GM12878 (cell line): ENCODE data around the gene STK16. TPM values are rescaled to one million over a fixed set of nuclear protein-coding genes. Genes with fewer than 3 reads are reported as not detected.
A peak's percentile ranks its signal among the peaks of the same experiment; 100 is the strongest.

ENCODE experiments used
- ATAC-seq: fragments of 200-7000 bp; cut with Tn5 transposase; 3 replicates; pipeline ENCODE4 v1.9.1; 2020; ENCODE audit warnings: mild to moderate bottlenecking, moderate library complexity
- BruUV-seq: library from RNA; stranded (reverse); fragments of 400-500 nt; replicated peaks from 2 replicates; lab custom pipeline; 2021; lab: Mats Ljungman, UMichigan
- CTCF ChIA-PET: fragments of 300-600 bp; sonication (Branson Sonifier 250); formaldehyde crosslinking; extraction: SDS; loops from one replicate; lab custom pipeline; 2021; ENCODE audit warnings: inconsistent platforms; lab: Yijun Ruan, JAX
- POLR2A ChIA-PET: fragments of 350-600 bp; formaldehyde crosslinking; extraction: SDS; loops from one replicate; lab custom pipeline; 2021; ENCODE audit warnings: inconsistent platforms; lab: Charles Lee
- RAD21 ChIA-PET: fragments of 300-600 bp; sonication (Branson Sonifier 250); formaldehyde crosslinking; loops from one replicate; lab custom pipeline; 2023; ENCODE audit warnings: antibody characterized with exemption; ENCODE audit not compliant: unreplicated experiment; lab: Charles Lee
- SMC1A ChIA-PET: fragments of 300-600 bp; sonication (Branson Sonifier 250); formaldehyde crosslinking; loops from one replicate; lab custom pipeline; 2023; ENCODE audit not compliant: unreplicated experiment, uncharacterized antibody; lab: Charles Lee
- DNase-seq: peaks from one replicate; pipeline ENCODE4 v3.0.0-alpha.2; 2011; ENCODE audit warnings: low read depth, low spot score
- FAIRE-seq: peaks from 3 replicates; lab custom pipeline; 2011; peaks lifted over from hg19 to GRCh38; lab: Jason Lieb, UNC
- H2AFZ ChIP-seq: 2 replicates; pipeline ENCODE4 v1.6.0; 2011; ENCODE audit warnings: low read depth, low read length, control low read depth; ENCODE audit not compliant: control insufficient read depth
- H3K27ac ChIP-seq: 2 replicates; pipeline ENCODE4 v1.5.1; 2011; ENCODE audit warnings: control low read depth; ENCODE audit not compliant: control insufficient read depth, insufficient read depth
- H3K27me3 ChIP-seq, 2 experiments: replicated peaks in 1 of 2; 2 replicates each; pipeline versions ENCODE4 v1.6.0 to v1.6.1; 2011; ENCODE audit warnings: low read length in 1 of 2; ENCODE audit not compliant: control insufficient read depth in 2 of 2, insufficient read depth in 2 of 2
- H3K36me3 ChIP-seq, 2 experiments: 2 replicates each; pipeline ENCODE4 v1.5.1; 2011; ENCODE audit warnings: low read length in 1 of 2; ENCODE audit not compliant: control insufficient read depth in 2 of 2, insufficient read depth in 2 of 2
- H3K4me1 ChIP-seq: 2 replicates; pipeline ENCODE4 v1.6.1; 2011; ENCODE audit warnings: mild to moderate bottlenecking, low read length, moderate library complexity, mixed read lengths; ENCODE audit not compliant: control insufficient read depth, insufficient read depth
- H3K4me2 ChIP-seq: 2 replicates; pipeline ENCODE4 v1.6.0; 2011; ENCODE audit warnings: control low read depth; ENCODE audit not compliant: control insufficient read depth, insufficient read depth
- H3K4me3 ChIP-seq: fragments of 200-600 bp; sonication (generic); 2 replicates; pipeline ENCODE4 v1.5.1; 2016
- H3K79me2 ChIP-seq: 2 replicates; pipeline ENCODE4 v1.6.0; 2011; ENCODE audit warnings: low read length; ENCODE audit not compliant: control insufficient read depth, insufficient read depth
- H3K9ac ChIP-seq: 2 replicates; pipeline ENCODE4 v1.8.0; 2011; ENCODE audit warnings: low read length, control low read depth, mixed read lengths; ENCODE audit not compliant: control insufficient read depth, insufficient read depth
- H3K9me3 ChIP-seq: replicated peaks from 3 replicates; pipeline ENCODE4 v1.5.1; 2011; ENCODE audit warnings: mild to moderate bottlenecking, low read length; ENCODE audit not compliant: control insufficient read depth, insufficient read depth
- H4K20me1 ChIP-seq: 2 replicates; pipeline ENCODE4 v1.6.0; 2011; ENCODE audit not compliant: control insufficient read depth, insufficient read depth
- CHD2 ChIP-seq: IDR thresholded peaks from 2 replicates; pipeline ENCODE4 v1.6.1; 2011; ENCODE audit warnings: low read depth, low read length, improper control_type of control experiment, borderline replicate concordance
- KLF5 ChIP-seq: fragments of 450-650 bp; IDR thresholded peaks from 2 replicates; pipeline ENCODE4 v1.6.1; 2014; ENCODE audit warnings: mild to moderate bottlenecking; ENCODE audit not compliant: partially characterized antibody
- NKRF ChIP-seq: fragments of 450-650 bp; conservative IDR thresholded peaks from 2 replicates; pipeline ENCODE4 v1.6.1; 2017; ENCODE audit warnings: mild to moderate bottlenecking, moderate library complexity
- NR2C1 ChIP-seq: fragments of 450-650 bp; IDR thresholded peaks from 2 replicates; pipeline ENCODE4 v1.6.1; 2017; ENCODE audit warnings: antibody characterized with exemption, mild to moderate bottlenecking, moderate library complexity
- RAD21 ChIP-seq: IDR thresholded peaks from 2 replicates; pipeline ENCODE4 v1.6.1; 2011; ENCODE audit warnings: mild to moderate bottlenecking, low read depth, low read length, moderate library complexity; ENCODE audit not compliant: insufficient read depth
- RELA ChIP-seq: fragments of 450-650 bp; IDR thresholded peaks from 2 replicates; pipeline ENCODE4 v1.8.0; 2014; ENCODE audit warnings: borderline replicate concordance; ENCODE audit not compliant: partially characterized antibody
- SKIL ChIP-seq: fragments of 450-650 bp; IDR thresholded peaks from 2 replicates; pipeline ENCODE4 v1.6.1; 2017; ENCODE audit warnings: mild to moderate bottlenecking, low read depth, inconsistent platforms; ENCODE audit not compliant: poor library complexity, severe bottlenecking
- SUZ12 ChIP-seq: fragments of 200-600 bp; sonication (generic); IDR thresholded peaks from one replicate; pipeline ENCODE4 v1.6.1; 2018; ENCODE audit warnings: antibody characterized with exemption, mild to moderate bottlenecking; ENCODE audit not compliant: unreplicated experiment
- YBX1 ChIP-seq: fragments of 450-650 bp; IDR thresholded peaks from 2 replicates; pipeline ENCODE4 v1.6.1; 2016; ENCODE audit warnings: antibody characterized with exemption
- ZBED1 ChIP-seq: IDR thresholded peaks from 2 replicates; pipeline ENCODE4 v1.6.1; 2016; ENCODE audit warnings: borderline replicate concordance
- ZNF207 ChIP-seq: fragments of 450-650 bp; IDR thresholded peaks from 2 replicates; pipeline ENCODE4 v1.6.1; 2014; ENCODE audit warnings: antibody characterized with exemption, mild to moderate bottlenecking, borderline replicate concordance
- ZNF217 ChIP-seq: fragments of 450-650 bp; IDR thresholded peaks from 2 replicates; pipeline ENCODE4 v1.6.1; 2017; ENCODE audit warnings: antibody characterized with exemption, mild to moderate bottlenecking
- WGBS: methylation state at CpG from one replicate; pipeline ENCODE4 v1.1.6; 2016; ENCODE audit warnings: low lambda C conversion rate; ENCODE audit not compliant: insufficient replicate concordance, insufficient coverage; ENCODE audit errors: missing lambda C conversion rate; 5-methylcytosine and 5-hydroxymethylcytosine counted together
- in situ Hi-C: fragments of 300-500 bp; cut with MboI; formaldehyde crosslinking; loops from 9 replicates; pipeline ENCODE4 v1.14.3; 2018; ENCODE audit warnings: mixed read lengths
- intact Hi-C: fragments of 100-400 bp; cut with micrococcal nuclease; formaldehyde crosslinking; loops from one replicate; pipeline ENCODE4 v1.14.2; 2022; ENCODE audit not compliant: unreplicated experiment
- polyA plus RNA-seq, 11 experiments: library from polyadenylated mRNA; depleted of rRNA in 4 of 11; unstranded in 6 of 11; stranded (reverse) in 5 of 11; fragments of >200 nt; fragmentation: Nextera tagmentation in 4 of 11; fragmentation: Illumina TruSeq in 1 of 11; extraction: Ambion mirVana in 4 of 11; extraction: Trizol in 1 of 11; gene quantifications; 1 replicate in 1 of 11; 2 replicates in 10 of 11; pipeline versions ENCODE4 v1.2.1 to v1.2.3, GENCODE V29; 2011 to 2016; ENCODE audit warnings: inconsistent platforms in 2 of 11, missing spikeins in 2 of 11, low read depth in 1 of 11
- total RNA-seq, 4 experiments: library from RNA; depleted of rRNA in 3 of 4; stranded (reverse); fragments of >200 nt in 3 of 4; fragmentation: Illumina TruSeq in 1 of 4; extraction: Trizol in 1 of 4; gene quantifications; 2 replicates each; pipeline versions ENCODE4 v1.2.1 to v1.2.3, GENCODE V29; 2013 to 2021

Gene STK16
- total and polyA plus RNA-seq, 10 of the 15 experiments (the other 5 are each of a cell fraction or from before 2014, with no cell fraction given), result 4.3 to 50.1 (median 17.9) TPM

- 15% methylated on average over 10 of the region's 10 CpGs for WGBS
- no peak for ATAC-seq
- H3K4me3 ChIP-seq, result peak overlapping the region; percentile 90
- CTCF ChIA-PET, result interaction anchor here (0.7 to 3.4 kb wide), 6 partner anchors 8 to 49 kb away, joined by 3 to 40 read pairs (median 4); partner anchors contain the start of genes DNAJB2 and TUBA4A
- H3K27ac ChIP-seq, result peak overlapping the region; percentile 70
- no peak for FAIRE-seq
- POLR2A ChIA-PET, result interaction anchor here (0.9 to 3.0 kb wide), 11 partner anchors 9 to 69 kb away, joined by 3 to 31 read pairs (median 10); partner anchors contain the start of genes ABCB6, ANKZF1, ATG9A and CNPPD1
- TF ChIP-seq SKIL (no peak), RELA (no peak), KLF5 (no peak), NKRF (no peak), SUZ12 (no peak), RAD21 (no peak), CHD2 (no peak; the same call in 1 of the 2 replicates), NR2C1 (no peak), YBX1 (no peak), ZNF217 (no peak), ZNF207 (no peak), ZBED1 (no peak)
- TF ChIP-seq, all 136 proteins: peak for 0
- Histone ChIP-seq H3K4me1 (peaks cover 47% of the 10 kb centered on the region), H3K79me2 (peaks cover 31% of the 10 kb centered on the region), H3K36me3 (peaks cover 10 to 15% of the 10 kb centered on the region in 2 experiments), H4K20me1 (0 out of 2 replicates have a peak, but pooled peaks cover 4% of the 10 kb centered on the region), H3K9ac (peak overlapping the region; percentile 77), H3K27me3 (no peaks in the 10 kb centered on the region), H3K4me2 (peak overlapping the region; percentile 88), H2AFZ (no peak overlapping the region; the same call in 1 of the 2 replicates), H3K9me3 (no peaks in the 10 kb centered on the region)
- ChIA-PET RAD21 (interaction anchor here (1.8 to 2.3 kb wide), 4 partner anchors 9 to 49 kb away, joined by 5 to 20 read pairs (median 13); partner anchors contain the start of genes ANKZF1, ATG9A and DNAJB2), SMC1A (interaction anchor here (1.4 to 2.5 kb wide), 6 partner anchors 9 to 72 kb away, joined by 5 to 16 read pairs (median 8); partner anchors contain the start of gene DNAJB2)
- no TSS peak for BruUV-seq
- no peak for DNase-seq
- intact Hi-C loops (no loop called here), in situ Hi-C loops (no loop called here)
Observed at GRCh38 chr2:219245899-219246230, 586 bp downstream of the STK16 start.
